ENCODE measurements around the gene MUC21. TPM values are rescaled to one million over a fixed set of nuclear protein-coding genes. Genes with fewer than 3 reads are reported as not detected.
"Not testable (repeated sequence)": the region's sequence is repeated elsewhere in the genome, so short reads cannot be mapped to it uniquely, and the experiment has no call there.

The MUC21 gene
- total RNA-seq, 2 experiments from 2014 or later = not detected

GRCh38 chr6:30990422-30991086, 7.0 kb downstream of the MUC21 start:
- CTCF ChIA-PET = interaction anchor here (1.4 kb wide), 1 partner anchor 89 kb away, joined by 4 read pairs; no protein-coding TSS in a partner anchor
- no peak for TF ChIP-seq CTCF (IDR thresholded peaks at IDR 0.05)
- POLR2A ChIA-PET = interaction anchor here (0.6 to 0.7 kb wide), 2 partner anchors 117 to 425 kb away, joined by 3 read pairs; no protein-coding TSS in a partner anchor
- H3K36me3 Mint-ChIP-seq (ENCODE audit: low read depth) = no peaks in the 10 kb centered on the region
- H3K9me3 Mint-ChIP-seq = no peaks in the 10 kb centered on the region
- H3K27me3 Mint-ChIP-seq = no peaks in the 10 kb centered on the region
- peak overlapping the region; percentile 43 for H3K4me3 Mint-ChIP-seq
- H3K4me1 Mint-ChIP-seq (ENCODE audit: low read depth) = peaks cover 16% of the 10 kb centered on the region
- ATAC-seq (peak; percentile 74), DNase-seq (peak; percentile 47)
- intact Hi-C loops (cut with micrococcal nuclease) = no loop called here
- H3K27ac Mint-ChIP-seq = peak overlapping the region; percentile 1

GRCh38 chr6:30991891-30992290, 8.4 kb downstream of the MUC21 start:
- Mint-ChIP-seq H3K9me3 (no peaks in the 10 kb centered on the region), H3K36me3 (ENCODE audit: low read depth) (no peaks in the 10 kb centered on the region), H3K27ac (no peak overlapping the region), H3K27me3 (no peaks in the 10 kb centered on the region), H3K4me1 (ENCODE audit: low read depth) (peaks cover 13% of the 10 kb centered on the region), H3K4me3 (no peak overlapping the region)
- intact Hi-C loops (cut with micrococcal nuclease) = no loop called here
- no peak for ATAC-seq
- POLR2A ChIA-PET = no interaction called here
- no peak for TF ChIP-seq CTCF (IDR thresholded peaks at IDR 0.05)
- CTCF ChIA-PET = no interaction called here
- DNase-seq = no peak

- no peak for DNase-seq
- POLR2A ChIA-PET = no interaction called here
- intact Hi-C loops (cut with micrococcal nuclease) = no loop called here
- no peak overlapping the region for H3K27ac Mint-ChIP-seq
- H3K4me1 Mint-ChIP-seq (ENCODE audit: low read depth) = no peaks in the 10 kb centered on the region
- H3K9me3 Mint-ChIP-seq = no peaks in the 10 kb centered on the region
- H3K27me3 Mint-ChIP-seq = no peaks in the 10 kb centered on the region
- no peak for TF ChIP-seq CTCF (IDR thresholded peaks at IDR 0.05)
- no peak for ATAC-seq
- no peak overlapping the region for H3K4me3 Mint-ChIP-seq
- CTCF ChIA-PET = interaction anchor here (1.2 kb wide), 1 partner anchor 73 kb away, joined by 3 read pairs; no protein-coding TSS in a partner anchor
- no peaks in the 10 kb centered on the region for H3K36me3 Mint-ChIP-seq (ENCODE audit: low read depth)
Measured at GRCh38 chr6:30997301-30997700, 13.8 kb downstream of the MUC21 start.

GRCh38 chr6:30998785-30999184, 15.3 kb downstream of the MUC21 start:
- TF ChIP-seq CTCF (IDR thresholded peaks at IDR 0.05) = no peak
- intact Hi-C loops (cut with micrococcal nuclease) = no loop called here
- no peak overlapping the region for H3K4me3 Mint-ChIP-seq
- no peak overlapping the region for H3K27ac Mint-ChIP-seq
- no peaks in the 10 kb centered on the region for H3K9me3 Mint-ChIP-seq
- ChIA-PET CTCF (interaction anchor here (1.4 kb wide), 1 partner anchor 9 kb away, joined by 3 read pairs; no protein-coding TSS in a partner anchor), POLR2A (interaction anchor here (0.7 kb wide), 1 partner anchor 53 kb away, joined by 3 read pairs; no protein-coding TSS in a partner anchor)
- no peaks in the 10 kb centered on the region for H3K4me1 Mint-ChIP-seq (ENCODE audit: low read depth)
- H3K27me3 Mint-ChIP-seq = no peaks in the 10 kb centered on the region
- ATAC-seq = no peak
- H3K36me3 Mint-ChIP-seq (ENCODE audit: low read depth) = no peaks in the 10 kb centered on the region
- no peak for DNase-seq

DNA sequence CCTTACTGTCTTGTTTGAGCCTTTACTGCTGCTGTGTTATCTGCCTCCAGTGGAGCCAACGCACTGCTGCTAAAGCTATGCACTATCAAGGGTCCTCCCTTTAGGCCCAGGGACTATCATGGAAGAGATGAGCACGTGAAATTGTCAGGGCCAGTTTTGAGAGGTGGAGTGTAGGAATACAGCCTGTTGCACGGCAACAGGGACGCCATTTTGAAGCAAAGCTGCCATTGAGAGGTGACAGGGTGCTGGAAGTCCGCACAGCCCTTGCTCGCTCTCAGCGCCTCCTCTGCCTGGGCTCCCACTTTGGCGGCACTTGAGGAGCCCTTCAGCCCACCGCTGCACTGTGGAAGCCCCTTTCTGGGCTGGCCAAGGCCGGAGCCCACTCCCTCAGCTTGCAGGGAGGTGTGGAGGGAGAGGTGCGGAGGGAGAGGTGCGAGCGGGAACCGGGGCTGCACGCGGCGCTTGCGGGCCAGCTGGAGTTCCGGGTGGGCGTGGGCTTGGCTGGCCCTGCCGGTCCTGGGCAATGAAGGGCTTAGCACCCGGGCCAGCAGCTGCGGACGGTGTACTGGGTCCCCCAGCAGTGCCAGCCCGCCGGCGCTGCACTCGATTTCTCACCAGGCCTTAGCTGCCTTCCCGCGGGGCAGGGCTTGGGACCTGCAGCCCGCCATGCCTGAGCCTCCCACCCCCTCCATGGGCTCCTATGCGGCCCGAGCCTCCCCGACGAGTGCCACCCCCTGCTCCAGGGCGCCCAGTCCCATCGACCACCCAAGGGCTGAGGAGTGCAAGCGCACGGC, 16.7 kb downstream of the MUC21 start:
- H3K4me1 Mint-ChIP-seq (ENCODE audit: low read depth); H3K36me3 Mint-ChIP-seq (ENCODE audit: low read depth); H3K27me3 Mint-ChIP-seq; H3K9me3 Mint-ChIP-seq; POLR2A ChIA-PET; intact Hi-C loops (cut with micrococcal nuclease); DNase-seq; ATAC-seq; H3K27ac Mint-ChIP-seq; H3K4me3 Mint-ChIP-seq: not testable (repeated sequence)
- CTCF ChIA-PET = interaction anchor here (0.7 to 1.4 kb wide), 4 partner anchors 8 to 79 kb away, joined by 3 read pairs; no protein-coding TSS in a partner anchor
